MCF 10A (cell line): ENCODE data around the gene PSMB9. TPM values are rescaled to one million over a fixed set of nuclear protein-coding genes. Genes with fewer than 3 reads are reported as not detected.
"Not testable (repeated sequence)": the region's sequence is repeated elsewhere in the genome, so short reads cannot be mapped to it uniquely, and the experiment has no call there.

Source experiments
- BruUV-seq: library from RNA; stranded (reverse); fragments of 400-500 nt; replicated peaks from 2 replicates; lab custom pipeline; 2021; lab: Mats Ljungman, UMichigan
- CTCF ChIA-PET: fragments of 300-600 bp; sonication (Branson Sonifier 250); formaldehyde crosslinking; extraction: SDS; loops from one replicate; lab custom pipeline; 2021; ENCODE audit warnings: antibody characterized with exemption, inconsistent platforms; lab: Yijun Ruan, JAX
- POLR2A ChIA-PET: fragments of 300-600, 350-650 bp; sonication (Branson Sonifier 250); formaldehyde crosslinking; extraction: SDS; loops from one replicate; lab custom pipeline; 2020; ENCODE audit warnings: antibody characterized with exemption, inconsistent platforms; lab: Yijun Ruan, JAX
- DNase-seq: peaks from one replicate; pipeline ENCODE4 v3.0.0-alpha.2; 2018; ENCODE audit not compliant: unreplicated experiment
- H3K27ac Mint-ChIP-seq: one replicate; pipeline ENCODE4 v1.8.0; 2022; ENCODE audit warnings: mild to moderate bottlenecking, low read depth, mixed read lengths; ENCODE audit not compliant: unreplicated experiment
- H3K27me3 Mint-ChIP-seq: one replicate; pipeline ENCODE4 v1.8.0; 2022; ENCODE audit warnings: mixed read lengths; ENCODE audit not compliant: insufficient read depth, unreplicated experiment
- H3K36me3 Mint-ChIP-seq: one replicate; pipeline ENCODE4 v1.8.0; 2022; ENCODE audit warnings: mild to moderate bottlenecking, moderate library complexity, mixed read lengths; ENCODE audit not compliant: insufficient read depth, unreplicated experiment
- H3K4me1 Mint-ChIP-seq: one replicate; pipeline ENCODE4 v1.8.0; 2022; ENCODE audit warnings: mixed read lengths; ENCODE audit not compliant: insufficient read depth, unreplicated experiment
- H3K4me3 Mint-ChIP-seq: one replicate; pipeline ENCODE4 v1.8.0; 2022; ENCODE audit warnings: mild to moderate bottlenecking, moderate library complexity, mixed read lengths; ENCODE audit not compliant: unreplicated experiment
- H3K9me3 Mint-ChIP-seq: one replicate; pipeline ENCODE4 v1.8.0; 2022; ENCODE audit warnings: mixed read lengths; ENCODE audit not compliant: unreplicated experiment
- CTCF ChIP-seq: fragments of 200-600 bp; IDR thresholded peaks from one replicate; pipeline ENCODE4 v1.8.0; 2022; ENCODE audit warnings: antibody characterized with exemption, mild to moderate bottlenecking; ENCODE audit not compliant: unreplicated experiment
- intact Hi-C: fragments of 100-400 bp; cut with micrococcal nuclease; formaldehyde crosslinking; loops from 2 replicates; pipeline ENCODE4 v1.14.1; 2022
- total RNA-seq: library from RNA; stranded (reverse); gene quantifications from 2 replicates; pipeline ENCODE4 v1.2.3, GENCODE V29; 2022

Gene PSMB9
- total RNA-seq, 1 experiment from 2014 or later: 3.5 TPM

- no peaks in the 10 kb centered on the region for H3K9me3 Mint-ChIP-seq
- H3K27me3 Mint-ChIP-seq: peaks cover 36% of the 10 kb centered on the region
- CTCF ChIA-PET: interaction anchor here (1.1 to 1.3 kb wide), 2 partner anchors 12 to 104 kb away, joined by 6 read pairs; no protein-coding TSS in a partner anchor
- H3K4me1 Mint-ChIP-seq: peaks cover 6% of the 10 kb centered on the region
- H3K4me3 Mint-ChIP-seq: no peak overlapping the region
- no peak for TF ChIP-seq CTCF
- intact Hi-C loops: no loop called here
- BruUV-seq: no TSS peak
- H3K27ac Mint-ChIP-seq: no peak overlapping the region
- no peaks in the 10 kb centered on the region for H3K36me3 Mint-ChIP-seq
- no peak for DNase-seq
- POLR2A ChIA-PET: interaction anchor here (0.9 kb wide), 1 partner anchor 92 kb away, joined by 3 read pairs; no protein-coding TSS in a partner anchor
These were observed 25.7 kb downstream of the PSMB9 start for GRCh38 chr6:32879691-32880090.

GRCh38 chr6:32880962-32881361, 27.0 kb downstream of the PSMB9 start:
- CTCF ChIA-PET: interaction anchor here (0.6 to 1.3 kb wide), 4 partner anchors 9 to 103 kb away, joined by 3 to 7 read pairs (median 6); partner anchors contain the start of gene TAP2
- H3K9me3 Mint-ChIP-seq, BruUV-seq, H3K36me3 Mint-ChIP-seq, H3K4me1 Mint-ChIP-seq, POLR2A ChIA-PET, H3K4me3 Mint-ChIP-seq, H3K27ac Mint-ChIP-seq, DNase-seq, intact Hi-C loops: not testable (repeated sequence)
- peaks cover 26% of the 10 kb centered on the region for H3K27me3 Mint-ChIP-seq

- peaks cover 11% of the 10 kb centered on the region for H3K4me1 Mint-ChIP-seq
- DNase-seq: peak; percentile 32
These were observed 28.9 kb downstream of the PSMB9 start for GRCh38 chr6:32882879-32883250.

GRCh38 chr6:32883789-32884188, 29.8 kb downstream of the PSMB9 start:
- TF ChIP-seq CTCF: no peak
- peak; percentile 88 for DNase-seq
- POLR2A ChIA-PET: interaction anchor here (1.0 to 2.3 kb wide), 2 partner anchors 84 to 88 kb away, joined by 3 to 9 read pairs; partner anchors contain the start of gene BRD2
- Mint-ChIP-seq H3K9me3 (no peaks in the 10 kb centered on the region), H3K36me3 (no peaks in the 10 kb centered on the region), H3K4me3 (no peak overlapping the region), H3K27ac (no peak overlapping the region), H3K27me3 (peaks cover 13% of the 10 kb centered on the region), H3K4me1 (peaks cover 11% of the 10 kb centered on the region)
- no TSS peak for BruUV-seq
- intact Hi-C loops: no loop called here
- CTCF ChIA-PET: interaction anchor here (0.9 to 1.3 kb wide), 6 partner anchors 50 to 101 kb away, joined by 3 to 4 read pairs (median 4); no protein-coding TSS in a partner anchor

More at GRCh38 chr6:32882879-32883250, 28.9 kb downstream of the PSMB9 start:
- BruUV-seq: no TSS peak
- ChIA-PET CTCF (interaction anchor here (0.7 to 1.2 kb wide), 10 partner anchors 51 to 132 kb away, joined by 3 to 4 read pairs (median 3); no protein-coding TSS in a partner anchor), POLR2A (interaction anchor here (0.7 to 2.3 kb wide), 5 partner anchors 44 to 1733 kb away, joined by 3 to 9 read pairs (median 4); partner anchors contain the start of genes BRD2 and TAP2)
- intact Hi-C loops: no loop called here
- Mint-ChIP-seq H3K9me3 (no peaks in the 10 kb centered on the region), H3K4me3 (no peak overlapping the region), H3K36me3 (no peaks in the 10 kb centered on the region), H3K27ac (no peak overlapping the region), H3K27me3 (peaks cover 21% of the 10 kb centered on the region)
- TF ChIP-seq CTCF: no peak
